Stimulated activated CD4-positive, alpha-beta T cell treated with anti-CD3 and anti-CD28 coated beads, TNF-alpha, amount 100 ng/mL, for 4 hours (primary cell): ENCODE results near the gene DEFB131A.
"Not testable (repeated sequence)": the region's sequence is repeated elsewhere in the genome, so short reads cannot be mapped to it uniquely, and the experiment has no call there.

Source experiments
- DNase-seq, 3 experiments: peaks; one replicate each; pipeline ENCODE4 v3.0.0-alpha.2; 2020; ENCODE audit warnings: low read depth in 3 of 3

The DEFB131A gene

GRCh38 chr4:9444114-9444513 is at the start of gene DEFB131A:
Gene DEFB131A (plus strand): TSS chr4:9444414. CDS start chr4:9444534, 120 bp downstream.
- DNase-seq = not testable (repeated sequence)

GRCh38 chr4:9405774-9406173 is 38.4 kb upstream of the DEFB131A start:
- not testable (repeated sequence) for DNase-seq

- DNase-seq = not testable (repeated sequence)
Measured at GRCh38 chr4:9406491-9406890, 37.7 kb upstream of the DEFB131A start.

- no peak for DNase-seq
Measured at GRCh38 chr4:9409793-9410192, 34.4 kb upstream of the DEFB131A start.

GRCh38 chr4:9421884-9422455 is 22.2 kb upstream of the DEFB131A start:
- not testable (repeated sequence) for DNase-seq

- DNase-seq = not testable (repeated sequence)
Measured at GRCh38 chr4:9425916-9426315, 18.3 kb upstream of the DEFB131A start.

- not testable (repeated sequence) for DNase-seq
Measured at GRCh38 chr4:9430061-9430460, 14.2 kb upstream of the DEFB131A start.

- DNase-seq = not testable (repeated sequence)
Measured at GRCh38 chr4:9433320-9433719, 10.9 kb upstream of the DEFB131A start.

GRCh38 chr4:9436728-9437127 is 7.5 kb upstream of the DEFB131A start:
- DNase-seq = not testable (repeated sequence)

GRCh38 chr4:9442355-9442754 is 1.9 kb upstream of the DEFB131A start:
- DNase-seq = not testable (repeated sequence)

- not testable (repeated sequence) for DNase-seq
Measured at GRCh38 chr4:9444681-9445080, 467 bp downstream of the DEFB131A start.

GRCh38 chr4:9452251-9452650 is 8.0 kb downstream of the DEFB131A start:
- DNase-seq = not testable (repeated sequence)

GRCh38 chr4:9454284-9454683 is 10.1 kb downstream of the DEFB131A start:
- not testable (repeated sequence) for DNase-seq

- DNase-seq = not testable (repeated sequence)
Measured at GRCh38 chr4:9455046-9455445, 10.8 kb downstream of the DEFB131A start.

GRCh38 chr4:9479466-9479865 is 35.3 kb downstream of the DEFB131A start:
- DNase-seq = not testable (repeated sequence)

GRCh38 chr4:9480066-9480465 is 35.9 kb downstream of the DEFB131A start:
- not testable (repeated sequence) for DNase-seq

GRCh38 chr4:9482871-9483270 is 38.7 kb downstream of the DEFB131A start:
- DNase-seq = not testable (repeated sequence)

GRCh38 chr4:9483682-9484081 is 39.5 kb downstream of the DEFB131A start:
- DNase-seq = not testable (repeated sequence)

- not testable (repeated sequence) for DNase-seq
Measured at GRCh38 chr4:9486880-9487279, 42.7 kb downstream of the DEFB131A start.

GRCh38 chr4:9488796-9489195 is 44.6 kb downstream of the DEFB131A start:
- DNase-seq = not testable (repeated sequence)

- not testable (repeated sequence) for DNase-seq
Measured at GRCh38 chr4:9490496-9490895, 46.3 kb downstream of the DEFB131A start.

GRCh38 chr4:9490986-9491385 is 46.8 kb downstream of the DEFB131A start:
- not testable (repeated sequence) for DNase-seq

- DNase-seq = not testable (repeated sequence)
Measured at GRCh38 chr4:9493589-9493988, 49.4 kb downstream of the DEFB131A start.
